D721Med (cell line): ENCODE results near the gene SARS2.
"Not testable (repeated sequence)": the region's sequence is repeated elsewhere in the genome, so short reads cannot be mapped to it uniquely, and the experiment has no call there.

Source experiments
- DNase-seq: peaks from one replicate; pipeline ENCODE4 v3.0.0; 2011; ENCODE audit warnings: low spot score; ENCODE audit not compliant: insufficient read length
- FAIRE-seq: peaks from 2 replicates; lab custom pipeline; 2011; peaks lifted over from hg19 to GRCh38; lab: Jason Lieb, UNC
- CTCF ChIP-seq: IDR thresholded peaks from 2 replicates; pipeline ENCODE4 v1.5.1; 2012; ENCODE audit warnings: mild to moderate bottlenecking, control low read depth; ENCODE audit not compliant: insufficient read depth; ENCODE audit errors: missing control alignments

The SARS2 gene

GRCh38 chr19:38879400-38879751, 51.2 kb downstream of the SARS2 start:
- DNase-seq = no peak
- no peak for TF ChIP-seq CTCF
- no peak for FAIRE-seq

GRCh38 chr19:38878575-38879399, 51.8 kb downstream of the SARS2 start:
- FAIRE-seq (no peak), DNase-seq (no peak)
- TF ChIP-seq CTCF = no peak

GRCh38 chr19:38877781-38878574, 52.6 kb downstream of the SARS2 start, which contains the start of gene RINL:
Gene RINL (minus strand): TSS chr19:38878275. CDS start chr19:38876742, 1,533 bp downstream.
- no peak for FAIRE-seq
- DNase-seq = no peak
- TF ChIP-seq CTCF = no peak

GRCh38 chr19:38875656-38876395, 54.7 kb downstream of the SARS2 start:
- DNase-seq (no peak), FAIRE-seq (no peak)
- no peak for TF ChIP-seq CTCF

GRCh38 chr19:38873400-38873799, 57.2 kb downstream of the SARS2 start:
- not testable (repeated sequence) for DNase-seq, FAIRE-seq

- FAIRE-seq (no peak), DNase-seq (no peak)
- no peak for TF ChIP-seq CTCF
Observed at GRCh38 chr19:38870612-38871011, 60.0 kb downstream of the SARS2 start.
